HG03064 (cell line): ENCODE data around the gene YPEL1.
A peak's percentile ranks its signal among the peaks of the same experiment; 100 is the strongest.

Source experiments
- ATAC-seq: cut with Tn5 transposase; IDR thresholded peaks from one replicate; pipeline ENCODE4 v1.9.1; 2021; ENCODE audit warnings: low read depth; ENCODE audit not compliant: unreplicated experiment

The YPEL1 gene

DNA sequence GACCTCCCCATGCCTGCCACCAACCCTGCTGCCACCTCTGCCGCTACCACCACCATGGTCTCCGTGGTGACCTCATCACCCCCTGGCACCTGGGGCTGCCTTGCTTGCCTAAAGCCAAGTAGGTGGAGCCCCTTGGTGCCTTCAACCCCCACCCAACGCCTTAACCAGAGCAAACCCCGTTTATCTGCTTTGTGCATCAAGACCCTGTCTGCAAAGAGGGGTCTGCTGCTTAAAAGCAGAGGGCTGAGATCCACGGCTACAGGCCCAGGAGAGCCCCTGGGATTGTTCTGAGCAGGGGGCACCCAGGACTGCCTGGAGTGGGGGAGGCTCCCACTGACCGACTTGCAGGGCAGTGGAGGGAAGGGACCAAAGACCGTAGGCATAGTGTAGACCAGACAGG is 74.7 kb downstream of the YPEL1 start:
- no peak for ATAC-seq

- ATAC-seq: no peak
These were observed 75.6 kb downstream of the YPEL1 start for GRCh38 chr22:21659864-21660525.

DNA sequence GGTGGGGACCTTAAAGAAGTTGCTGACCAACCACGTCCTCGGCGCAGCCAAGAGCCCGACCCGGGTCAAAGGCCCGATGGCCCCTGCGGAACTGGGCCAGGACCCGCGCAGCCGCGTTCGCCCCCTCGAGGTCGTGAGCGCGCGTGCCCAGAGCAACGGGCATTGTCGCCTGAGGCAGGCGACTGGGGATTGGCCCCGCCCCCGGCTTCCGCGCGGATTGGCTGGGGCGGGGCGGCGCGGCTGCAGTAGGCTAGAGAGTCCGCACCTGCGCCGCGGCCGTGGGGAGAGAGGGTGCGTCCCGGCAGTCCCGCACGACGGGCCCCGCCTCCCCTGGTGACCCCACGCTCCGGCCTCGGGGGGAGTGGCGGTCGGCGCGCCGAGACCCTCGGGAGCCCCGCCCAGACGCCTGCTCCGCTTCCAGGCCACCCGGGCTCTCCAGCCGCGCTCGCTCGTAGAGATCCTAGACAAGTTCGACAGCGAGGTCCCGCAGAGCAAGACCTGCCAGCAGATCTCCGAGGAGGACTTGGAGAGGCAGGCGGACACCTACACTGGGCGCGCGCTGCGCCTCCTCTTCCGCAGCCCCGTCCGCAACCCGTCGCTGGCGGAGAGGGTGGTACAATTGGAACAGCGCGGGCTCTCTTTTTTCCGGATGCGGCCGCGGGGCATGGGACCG is 78.1 kb downstream of the YPEL1 start:
- peak; percentile 60 for ATAC-seq

DNA sequence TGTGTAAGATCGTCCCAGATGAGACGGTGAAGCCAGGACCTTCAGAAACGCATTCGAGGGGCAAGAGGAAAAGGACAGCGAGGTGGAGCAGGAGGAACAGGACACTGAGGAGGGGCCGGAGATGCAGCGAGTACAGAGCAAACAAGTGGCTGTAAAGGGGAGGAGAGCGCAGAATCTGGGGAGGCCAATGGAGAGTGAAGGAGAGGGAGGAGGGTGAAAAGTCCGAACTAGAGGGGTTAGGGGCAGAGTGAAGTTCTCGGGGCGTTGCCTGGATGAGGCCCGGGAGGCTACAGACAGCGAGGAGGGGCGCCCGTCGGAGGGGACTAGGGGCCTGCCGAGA is 78.6 kb downstream of the YPEL1 start:
- ATAC-seq: no peak

DNA sequence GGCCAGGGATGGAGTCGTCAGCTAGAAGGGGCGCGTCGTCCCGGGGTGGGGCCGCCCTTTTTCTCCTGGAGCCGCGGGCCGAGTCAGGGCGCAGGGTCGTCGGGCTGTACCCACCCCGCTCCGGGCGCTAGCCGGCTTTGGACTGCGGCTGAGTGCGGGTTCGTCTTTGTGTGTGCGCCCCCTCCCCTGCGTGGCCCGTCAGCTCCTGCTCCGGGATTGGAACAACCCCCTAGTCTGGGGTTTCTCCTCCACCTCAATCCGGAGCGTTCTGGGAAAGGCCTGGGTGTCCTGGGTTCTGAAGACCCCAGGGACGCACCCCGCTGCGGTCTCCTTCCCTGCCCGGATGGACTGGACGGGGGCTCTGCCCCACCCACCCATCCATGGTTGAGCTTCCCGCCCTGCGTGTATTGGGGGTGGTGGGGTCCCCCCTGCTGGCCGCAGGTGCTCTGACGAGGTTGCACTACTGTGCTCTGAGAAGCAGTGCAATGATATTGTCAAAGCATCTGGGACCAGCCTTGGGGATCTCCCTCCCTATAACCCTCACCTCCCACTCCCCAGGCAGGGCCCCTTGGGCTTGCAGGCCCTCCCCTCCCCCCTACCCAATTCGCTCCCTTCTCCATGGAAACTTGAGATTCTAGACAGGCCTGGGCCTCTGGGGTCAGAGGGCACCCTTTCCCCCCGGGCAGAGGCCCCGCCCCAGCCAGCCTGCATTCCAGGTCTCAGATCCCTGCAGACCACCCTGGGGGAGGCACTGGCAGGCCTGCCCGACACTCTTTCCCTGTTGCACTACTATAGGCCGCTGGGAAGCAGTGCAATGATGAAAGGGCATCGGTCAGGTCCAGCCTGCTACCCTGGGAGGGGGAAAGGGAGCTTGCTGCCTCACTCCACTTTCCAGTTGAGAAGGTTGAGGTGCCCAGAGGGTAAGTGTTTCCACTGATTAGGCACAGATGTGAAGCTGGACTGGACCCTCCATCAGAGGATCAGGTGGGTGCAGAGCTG is 82.7 kb downstream of the YPEL1 start:
- peak; percentile 9 for ATAC-seq

- peak; percentile 71 for ATAC-seq
These were observed 83.5 kb downstream of the YPEL1 start for GRCh38 chr22:21652010-21652546.

DNA sequence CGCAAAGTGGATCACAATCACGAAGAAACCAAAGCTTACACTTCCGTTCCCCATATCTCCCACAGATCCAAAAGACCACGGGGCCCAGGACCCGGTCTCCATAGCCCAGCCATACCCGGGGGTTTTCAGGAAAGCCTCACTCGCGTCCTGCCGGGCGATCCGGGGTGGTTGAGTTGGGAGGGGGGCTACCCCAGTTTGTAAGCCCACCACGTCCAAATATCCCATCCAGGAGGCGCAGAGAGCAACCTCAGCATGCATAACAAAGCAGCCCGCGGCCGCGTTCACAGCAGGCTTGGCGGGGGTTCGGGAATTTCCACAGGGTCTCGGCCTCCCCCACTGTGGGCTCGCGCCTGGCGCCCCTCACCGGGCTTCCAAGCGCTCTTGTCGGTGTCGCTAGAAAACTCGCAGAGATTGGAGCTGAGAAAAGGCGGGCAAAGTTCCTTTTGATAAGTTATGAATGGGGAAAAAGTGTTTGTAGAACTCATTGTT is 84.0 kb downstream of the YPEL1 start:
- ATAC-seq: peak; percentile 24

GRCh38 chr22:21650823-21651520 is 84.6 kb downstream of the YPEL1 start:
- ATAC-seq: peak; percentile 7

- ATAC-seq: no peak
These were observed 85.3 kb downstream of the YPEL1 start for GRCh38 chr22:21650280-21650679.
